GM19193 (cell line): ENCODE results near the gene FASN.

Experiments used
- POLR2A ChIP-seq: IDR thresholded peaks from 4 replicates; pipeline ENCODE4 v1.6.1; 2011; ENCODE audit not compliant: insufficient read depth, insufficient read length; ENCODE audit errors: extremely low read depth

FASN gene

DNA sequence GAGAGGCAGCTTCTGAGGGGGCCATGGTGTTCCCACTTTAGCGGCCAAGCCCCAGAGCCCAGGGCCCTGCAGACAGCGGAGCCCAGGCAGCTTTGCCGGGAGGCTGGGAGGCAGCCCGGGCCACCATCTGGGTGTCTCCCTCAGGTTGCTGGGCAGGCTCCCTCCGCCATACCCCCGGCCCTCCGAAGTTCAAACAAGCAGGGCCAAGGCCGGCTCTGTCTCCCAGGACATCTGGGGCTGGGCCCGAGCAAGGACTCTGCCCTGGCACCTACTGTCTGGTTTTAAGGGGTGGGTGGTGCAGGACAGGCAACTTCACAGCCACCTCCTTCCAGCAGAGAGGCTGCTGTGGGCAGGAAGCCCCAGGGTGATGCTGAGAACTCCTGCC lies 35.1 kb downstream of the FASN start:
- no peak for TF ChIP-seq POLR2A

DNA sequence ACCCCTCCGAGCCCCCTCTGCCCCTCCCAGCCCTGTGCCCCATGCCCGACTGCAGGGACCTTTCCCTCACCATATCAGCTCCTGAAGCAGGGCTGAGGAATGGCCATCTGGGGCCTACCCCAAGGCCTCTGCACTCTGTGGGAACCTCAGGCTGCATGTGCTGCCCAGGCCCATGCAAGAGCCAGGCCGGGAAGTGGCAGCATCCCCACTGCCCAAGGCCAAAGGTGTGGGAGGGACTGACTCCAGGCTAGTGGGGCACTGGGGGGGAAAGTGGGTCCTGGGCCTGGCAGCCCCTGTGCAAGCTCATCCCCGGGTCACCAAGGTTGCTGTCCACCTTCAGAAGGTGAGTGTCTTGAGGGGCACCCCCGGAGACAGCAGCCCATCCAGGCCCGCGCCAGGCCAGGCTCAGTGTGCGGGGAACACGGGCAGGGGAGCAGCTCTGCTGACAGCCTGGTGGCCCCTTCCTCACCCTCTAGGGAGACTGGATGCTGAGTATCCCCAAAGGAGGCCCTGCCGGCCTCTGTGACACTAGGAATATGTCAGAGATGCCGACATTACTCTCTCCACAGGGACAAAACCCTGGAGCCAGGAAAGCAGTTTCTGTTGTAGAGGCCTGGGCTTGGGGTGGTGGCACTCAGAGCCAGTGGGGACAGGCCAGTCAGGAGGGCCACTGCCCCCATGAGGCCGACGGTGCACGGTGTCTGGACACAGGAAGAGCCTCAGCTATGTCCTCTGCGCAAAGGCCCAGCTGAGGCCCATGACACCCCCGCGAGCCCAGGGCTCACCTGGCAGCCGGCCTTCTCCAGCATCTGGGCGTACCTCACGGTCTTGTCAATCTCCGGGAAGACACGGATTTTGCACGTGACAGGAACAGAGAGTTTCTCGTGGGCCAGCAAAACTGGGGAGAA lies 35.7 kb downstream of the FASN start:
- TF ChIP-seq POLR2A, result no peak

DNA sequence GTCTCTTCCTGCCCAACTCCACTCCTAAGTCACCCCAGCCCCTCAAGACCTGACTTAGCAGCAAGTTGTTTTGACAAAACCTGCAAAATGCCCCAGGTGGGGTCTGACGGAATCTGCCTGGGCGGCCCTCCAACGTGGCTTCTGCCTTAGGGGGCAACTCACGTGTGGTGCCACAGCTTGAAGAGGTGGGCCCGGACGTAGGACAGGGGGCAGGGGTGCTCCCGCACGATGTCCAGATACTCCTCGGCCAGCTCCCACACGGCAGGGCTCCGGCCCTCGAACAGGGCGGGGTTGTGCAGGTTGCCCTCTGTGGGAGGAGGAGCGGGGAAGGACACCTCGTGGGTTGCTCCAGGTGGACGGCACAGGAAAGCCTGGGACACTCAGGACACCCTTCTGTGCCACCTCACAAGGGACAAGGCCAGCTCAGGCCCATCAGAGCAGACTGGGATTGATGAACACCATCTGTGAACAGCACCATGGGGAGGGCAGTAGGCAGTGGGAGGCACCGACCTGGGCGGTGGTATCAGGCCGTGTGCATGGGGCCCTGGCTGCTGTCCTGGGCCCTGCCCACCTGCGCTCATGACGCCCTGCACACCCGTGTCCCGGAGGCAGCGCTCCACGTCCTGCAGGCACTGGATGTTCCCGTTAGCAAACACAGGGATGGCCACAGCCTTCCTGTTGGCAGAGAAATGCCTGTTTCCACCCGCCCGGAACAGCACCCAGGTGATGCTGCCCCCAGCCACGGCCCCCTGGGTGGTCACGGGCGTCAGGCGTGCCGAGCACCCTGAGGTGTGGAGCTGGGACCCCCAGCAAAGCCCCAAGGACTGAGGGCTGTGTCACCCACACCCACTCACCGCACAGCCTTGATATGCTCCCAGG lies 36.8 kb downstream of the FASN start:
- TF ChIP-seq POLR2A, result no peak

DNA sequence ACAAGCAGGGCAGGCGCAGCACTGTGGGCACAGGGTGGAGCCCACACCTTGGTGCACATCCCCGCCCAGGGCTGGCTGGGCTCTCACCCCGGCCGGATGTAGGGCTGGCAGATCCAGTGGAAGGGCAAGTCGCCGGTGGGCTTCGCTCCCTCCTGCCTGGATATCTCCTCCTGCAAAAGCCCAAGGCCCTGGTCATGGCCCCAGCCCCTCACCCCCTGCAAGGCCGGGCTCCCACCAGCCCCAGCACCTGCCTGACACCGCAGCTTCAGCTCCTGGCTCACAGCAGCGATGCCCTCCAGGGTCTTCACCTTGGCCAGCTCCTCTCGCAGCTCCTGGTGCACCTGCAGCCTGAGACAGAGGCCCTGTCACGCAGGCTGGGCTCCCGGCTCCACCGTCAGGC lies 37.4 kb downstream of the FASN start:
- TF ChIP-seq POLR2A, result no peak

DNA sequence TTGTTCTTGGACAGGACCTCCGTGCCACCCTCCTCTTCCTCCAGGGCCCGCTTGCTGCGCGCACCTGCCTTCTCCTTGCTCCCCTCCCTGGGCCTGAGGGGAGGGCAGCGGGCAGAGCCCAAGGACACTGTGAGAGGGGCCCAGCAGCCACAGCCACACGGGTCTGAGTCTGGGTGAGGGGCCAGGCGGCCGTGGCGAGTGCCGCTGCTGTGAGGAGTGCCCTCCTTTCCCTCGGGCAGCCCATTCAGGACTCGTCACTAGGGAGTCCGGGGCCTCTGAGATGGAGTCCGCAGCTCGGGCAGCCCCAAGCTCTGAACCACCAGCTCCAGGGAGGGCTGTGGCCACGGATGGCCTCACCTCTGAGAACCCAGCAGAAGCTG lies 38.0 kb downstream of the FASN start:
- no peak for TF ChIP-seq POLR2A

DNA sequence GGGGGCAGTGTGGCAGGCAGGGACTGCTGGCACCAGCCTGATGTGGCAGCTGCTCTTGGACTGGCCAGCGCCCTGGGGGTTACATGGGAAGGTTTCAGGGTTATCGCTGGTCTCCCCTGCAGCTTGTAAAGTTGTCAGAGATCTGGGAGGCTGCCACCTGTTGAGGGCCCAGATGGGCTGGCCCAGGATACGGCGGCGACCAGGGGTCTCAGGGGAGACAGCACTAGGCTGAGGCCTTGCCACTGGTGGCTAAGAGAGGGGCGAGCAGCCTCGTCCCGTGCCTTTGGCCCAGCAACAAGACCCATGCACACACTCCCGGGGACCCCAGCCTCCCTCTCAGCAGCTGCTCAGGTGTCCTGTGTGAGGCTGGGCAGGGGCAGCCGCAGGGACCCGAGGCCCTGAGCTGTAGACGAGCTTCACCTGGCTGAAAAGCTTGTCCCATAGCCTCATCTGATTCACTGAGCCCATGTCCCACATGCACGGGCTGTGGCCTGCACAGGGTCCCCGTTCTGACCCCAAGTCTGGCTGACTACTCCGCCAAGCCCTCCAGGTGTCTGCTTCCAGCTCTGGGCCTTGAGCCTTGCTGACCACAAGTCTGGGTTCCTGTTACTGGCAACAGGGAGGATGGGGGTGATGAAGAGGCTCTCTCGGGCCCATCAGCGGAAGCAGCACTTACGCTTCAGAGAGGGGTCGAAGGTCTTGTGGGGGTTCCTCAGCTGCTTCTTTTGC lies 38.6 kb downstream of the FASN start:
- TF ChIP-seq POLR2A, result peak; percentile 31

DNA sequence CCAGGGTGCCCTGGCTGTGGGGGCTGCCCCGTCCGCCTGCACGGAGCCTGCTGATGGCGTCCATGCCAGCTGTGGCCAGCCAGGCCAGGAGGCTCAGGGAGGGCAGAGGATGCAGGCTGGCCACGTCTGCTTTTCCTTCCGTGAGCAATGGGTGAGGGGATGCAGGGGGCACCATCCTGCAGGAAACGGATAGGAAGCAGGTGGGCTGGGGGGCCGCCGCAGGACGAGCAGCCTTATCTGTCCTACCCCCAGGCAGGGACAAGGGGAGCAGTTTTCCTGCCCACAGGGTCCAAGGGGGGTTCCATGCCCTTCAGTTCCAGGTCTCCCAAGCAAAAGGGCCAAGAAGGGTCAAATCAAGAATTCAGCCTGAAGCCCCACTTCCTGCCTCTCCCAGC lies 39.2 kb downstream of the FASN start:
- no peak for TF ChIP-seq POLR2A

DNA sequence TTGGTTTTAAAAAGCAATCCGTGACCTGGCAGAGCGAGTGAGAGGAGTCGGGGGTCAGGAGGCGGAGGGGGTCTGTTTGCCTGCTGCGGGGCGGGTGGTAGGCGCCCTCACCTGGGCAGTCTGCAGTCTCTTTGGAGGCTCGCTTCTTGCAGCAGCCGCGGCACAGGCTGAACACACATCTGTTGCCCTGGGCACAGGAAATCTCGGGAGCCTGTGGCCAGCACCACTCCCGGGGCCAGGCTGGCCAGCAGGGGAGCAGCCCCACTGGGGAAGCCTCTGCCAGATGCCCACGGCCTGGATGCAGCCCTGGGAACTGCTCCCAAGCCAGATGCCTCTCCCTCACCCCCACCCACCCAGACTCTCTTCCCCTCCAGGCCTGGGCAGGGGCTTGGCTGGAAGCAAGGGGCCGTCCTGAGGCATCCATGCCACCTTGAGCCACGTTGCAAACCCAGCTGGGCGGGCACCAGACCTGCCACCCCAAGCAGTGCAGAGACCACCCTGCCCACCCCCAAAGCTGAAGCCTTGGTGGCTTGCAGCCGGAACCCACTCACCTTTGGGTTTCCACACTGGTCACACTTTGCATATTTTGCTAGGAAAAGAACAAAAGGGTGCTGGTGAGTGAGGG lies 39.7 kb downstream of the FASN start:
- TF ChIP-seq POLR2A, result no peak

DNA sequence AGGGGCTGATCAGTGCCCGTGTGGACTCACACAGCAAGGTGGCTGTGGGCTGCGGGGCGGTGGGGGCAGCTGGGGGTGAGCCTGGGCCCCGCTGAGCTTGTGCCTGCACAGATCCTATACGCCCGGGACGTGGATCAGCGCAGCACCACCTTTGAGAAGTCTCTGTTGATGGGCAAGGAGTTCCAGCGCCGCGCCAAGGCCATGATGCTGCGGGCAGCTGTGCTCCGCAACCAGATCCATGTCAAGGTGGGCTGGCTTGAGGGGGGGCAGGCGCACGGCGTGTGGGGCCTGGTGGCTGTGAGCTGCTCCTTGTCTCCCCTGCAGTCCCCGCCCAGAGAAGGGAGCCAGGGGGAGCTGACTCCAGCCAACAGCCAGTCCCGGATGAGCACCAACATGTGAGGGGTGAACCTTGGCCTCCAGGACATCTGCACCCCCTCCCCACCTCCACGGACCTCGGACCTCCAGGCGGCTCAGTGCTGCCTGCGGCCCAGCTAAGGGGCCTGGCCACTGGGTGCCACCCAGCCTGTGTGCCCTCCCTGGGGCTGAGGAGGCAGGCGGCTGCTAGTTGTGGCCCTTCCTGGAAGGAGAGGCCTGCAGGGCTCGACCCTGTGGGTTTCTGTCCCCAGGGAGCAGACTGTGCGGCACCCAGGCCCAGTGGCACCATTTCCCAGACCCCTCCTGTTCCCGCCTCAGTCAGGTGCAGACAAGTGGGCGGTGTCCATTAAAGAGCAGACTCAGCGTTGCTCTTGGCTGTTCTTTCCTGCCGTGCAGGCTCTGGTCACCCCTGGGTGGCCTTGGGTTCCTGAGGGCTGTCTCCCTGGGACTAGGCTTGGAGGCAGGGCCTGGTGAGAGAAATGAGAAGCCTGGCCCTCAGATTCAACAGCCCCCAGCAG lies 41.1 kb downstream of the FASN start:
- no peak for TF ChIP-seq POLR2A

DNA sequence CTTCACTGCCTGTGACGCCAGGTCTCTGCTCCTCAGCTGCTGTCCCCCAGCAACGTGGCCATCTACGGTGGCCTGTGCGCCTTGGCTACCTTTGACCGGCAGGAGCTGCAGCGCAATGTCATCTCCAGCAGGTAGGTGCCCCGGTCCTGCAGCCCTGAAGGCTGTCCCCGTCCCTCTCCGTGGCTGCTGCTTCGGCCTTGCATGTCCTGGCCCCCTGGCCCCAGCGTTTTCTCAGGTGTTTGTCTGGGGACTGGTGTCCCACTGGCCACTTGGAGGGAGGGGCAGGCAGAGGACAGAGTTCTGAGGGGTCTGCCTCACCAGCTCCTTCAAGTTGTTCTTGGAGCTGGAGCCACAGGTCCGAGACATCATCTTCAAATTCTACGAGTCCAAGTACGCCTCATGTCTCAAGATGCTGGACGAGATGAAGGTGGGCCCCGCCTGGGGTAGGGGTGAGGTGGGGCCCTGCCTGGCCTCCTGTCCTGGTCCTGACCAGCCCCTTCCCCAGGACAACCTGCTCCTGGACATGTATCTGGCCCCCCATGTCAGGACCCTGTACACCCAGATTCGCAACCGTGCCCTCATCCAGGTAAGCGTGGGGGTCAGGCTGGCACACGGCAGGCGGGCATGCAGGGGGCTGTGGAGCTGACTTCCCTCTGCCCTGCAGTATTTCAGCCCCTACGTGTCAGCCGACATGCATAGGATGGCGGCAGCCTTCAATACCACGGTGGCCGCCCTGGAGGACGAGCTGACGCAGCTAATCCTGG lies 41.9 kb downstream of the FASN start:
- peak; percentile 30 for TF ChIP-seq POLR2A

DNA sequence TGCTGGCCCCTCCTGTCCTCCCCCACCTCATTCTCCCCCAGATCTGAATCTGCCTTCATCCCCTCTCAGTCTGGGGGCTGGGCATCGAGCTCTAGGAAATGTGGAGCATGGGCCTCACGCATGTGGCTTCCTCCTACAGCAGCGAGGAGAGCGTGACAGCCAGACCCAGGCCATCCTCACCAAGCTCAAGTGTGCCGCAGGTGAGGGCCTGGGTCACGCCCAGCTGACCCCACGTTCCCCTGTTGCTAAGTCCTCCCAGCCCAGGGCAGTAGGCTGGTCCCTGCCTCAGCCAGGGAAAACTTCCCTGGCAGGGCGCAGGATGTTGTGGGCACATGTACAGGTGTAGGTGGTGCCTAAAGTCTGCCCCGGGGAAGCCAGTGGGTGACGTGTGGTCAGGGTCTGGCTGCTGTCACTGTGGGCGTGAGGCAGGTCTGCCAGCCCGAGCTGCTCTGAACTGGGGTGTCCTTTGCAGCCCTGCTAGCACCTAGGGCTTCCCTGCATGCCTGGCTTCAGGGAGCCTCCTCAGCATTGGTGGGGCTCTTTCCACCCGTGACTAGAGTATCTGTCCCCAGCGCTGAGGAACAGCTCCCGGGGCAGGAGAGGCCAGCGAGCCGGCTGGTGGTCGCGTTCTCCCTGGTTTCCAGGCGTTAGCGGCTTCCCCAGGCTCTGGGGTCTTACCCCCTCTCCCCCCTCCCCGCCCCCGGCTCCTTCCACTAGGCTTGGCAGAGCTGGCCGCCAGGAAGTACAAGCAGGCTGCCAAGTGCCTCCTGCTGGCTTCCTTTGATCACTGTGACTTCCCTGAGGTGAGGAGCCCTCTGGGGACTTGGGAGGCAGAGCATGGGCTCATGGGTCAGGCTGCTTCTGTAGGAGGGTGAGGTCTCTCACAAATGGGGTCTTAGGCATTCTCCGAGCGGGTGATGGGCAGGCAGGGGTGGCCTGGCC lies 42.7 kb downstream of the FASN start:
- TF ChIP-seq POLR2A, result no peak

DNA sequence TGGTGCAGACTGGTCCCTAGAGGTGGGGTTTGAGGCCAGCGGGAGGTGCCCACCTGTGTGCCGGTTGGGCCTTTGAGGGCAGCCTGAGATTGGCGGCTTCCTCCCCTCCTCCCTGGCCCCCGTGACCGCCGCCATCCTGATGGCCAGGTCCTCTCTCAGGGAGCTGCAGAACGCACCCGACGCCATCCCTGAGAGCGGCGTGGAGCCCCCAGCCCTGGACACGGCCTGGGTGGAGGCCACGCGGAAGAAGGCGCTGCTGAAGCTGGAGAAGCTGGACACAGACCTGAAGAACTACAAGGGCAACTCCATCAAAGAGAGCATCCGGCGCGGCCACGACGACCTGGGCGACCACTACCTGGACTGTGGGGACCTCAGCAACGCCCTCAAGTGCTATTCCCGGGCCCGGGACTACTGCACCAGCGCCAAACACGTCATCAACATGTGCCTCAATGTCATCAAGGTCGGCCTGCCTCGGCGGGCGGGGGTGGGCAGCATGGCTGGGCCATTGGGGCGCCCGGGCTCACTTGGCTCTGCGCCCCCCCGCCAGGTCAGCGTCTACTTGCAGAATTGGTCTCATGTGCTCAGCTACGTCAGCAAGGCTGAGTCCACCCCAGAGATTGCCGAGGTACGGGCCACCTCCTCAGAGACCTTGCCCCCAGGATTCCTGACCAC lies 43.5 kb downstream of the FASN start:
- no peak for TF ChIP-seq POLR2A
